Esophagus muscularis mucosa (tissue), 3 donors: ENCODE results near the gene TRMT5.

Experiments
- POLR2A ChIP-seq: fragments of 450-650 bp; IDR thresholded peaks from one replicate; pipeline ENCODE4 v1.6.1; 2017; ENCODE audit warnings: antibody characterized with exemption, moderate library complexity, mild to moderate bottlenecking, low read depth
- TF ChIP-seq, protein P1 (sequence below), 3 experiments: fragments of 200-600 bp in 2 of 3; fragments of 450-650 bp in 1 of 3; sonication (generic) in 2 of 3; IDR thresholded peaks; one replicate each; pipeline ENCODE4 v1.5.1; 2017 to 2019; ENCODE audit warnings: antibody characterized with exemption in 3 of 3, mild to moderate bottlenecking in 2 of 3, moderate library complexity in 1 of 3

- TF ChIP-seq, protein P1, sequence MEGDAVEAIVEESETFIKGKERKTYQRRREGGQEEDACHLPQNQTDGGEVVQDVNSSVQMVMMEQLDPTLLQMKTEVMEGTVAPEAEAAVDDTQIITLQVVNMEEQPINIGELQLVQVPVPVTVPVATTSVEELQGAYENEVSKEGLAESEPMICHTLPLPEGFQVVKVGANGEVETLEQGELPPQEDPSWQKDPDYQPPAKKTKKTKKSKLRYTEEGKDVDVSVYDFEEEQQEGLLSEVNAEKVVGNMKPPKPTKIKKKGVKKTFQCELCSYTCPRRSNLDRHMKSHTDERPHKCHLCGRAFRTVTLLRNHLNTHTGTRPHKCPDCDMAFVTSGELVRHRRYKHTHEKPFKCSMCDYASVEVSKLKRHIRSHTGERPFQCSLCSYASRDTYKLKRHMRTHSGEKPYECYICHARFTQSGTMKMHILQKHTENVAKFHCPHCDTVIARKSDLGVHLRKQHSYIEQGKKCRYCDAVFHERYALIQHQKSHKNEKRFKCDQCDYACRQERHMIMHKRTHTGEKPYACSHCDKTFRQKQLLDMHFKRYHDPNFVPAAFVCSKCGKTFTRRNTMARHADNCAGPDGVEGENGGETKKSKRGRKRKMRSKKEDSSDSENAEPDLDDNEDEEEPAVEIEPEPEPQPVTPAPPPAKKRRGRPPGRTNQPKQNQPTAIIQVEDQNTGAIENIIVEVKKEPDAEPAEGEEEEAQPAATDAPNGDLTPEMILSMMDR (IDR thresholded peaks at IDR 0.05) = no peak
- TF ChIP-seq POLR2A = no peak
Observed at GRCh38 chr14:60933920-60934655, 46.8 kb downstream of the TRMT5 start.
